Measurements from ENCODE around the gene G0S2.

G0S2 gene

DNA sequence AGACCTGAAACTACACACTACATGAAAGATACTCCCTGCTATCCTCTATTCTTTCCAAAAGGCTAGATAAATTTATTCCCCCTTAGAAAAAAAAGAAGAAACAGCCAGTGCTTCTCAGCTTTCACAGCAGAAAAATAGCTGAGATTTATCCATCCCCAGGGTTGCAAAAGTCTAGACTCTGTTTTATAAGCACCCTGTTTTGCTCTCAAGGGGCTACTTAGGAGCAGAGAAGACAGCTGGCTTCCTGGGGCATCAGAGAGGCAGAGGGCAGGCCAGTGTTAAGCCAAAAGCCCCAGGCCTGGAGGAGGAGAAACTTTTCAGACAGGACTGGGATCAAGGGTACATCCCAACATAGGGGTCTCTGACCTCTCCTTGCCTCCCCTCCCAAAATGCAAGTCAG is 26.9 kb upstream of the G0S2 start:
- DNase-seq (ENCODE audit: insufficient read length, low spot score) (no peak), FAIRE-seq (no peak)

DNA sequence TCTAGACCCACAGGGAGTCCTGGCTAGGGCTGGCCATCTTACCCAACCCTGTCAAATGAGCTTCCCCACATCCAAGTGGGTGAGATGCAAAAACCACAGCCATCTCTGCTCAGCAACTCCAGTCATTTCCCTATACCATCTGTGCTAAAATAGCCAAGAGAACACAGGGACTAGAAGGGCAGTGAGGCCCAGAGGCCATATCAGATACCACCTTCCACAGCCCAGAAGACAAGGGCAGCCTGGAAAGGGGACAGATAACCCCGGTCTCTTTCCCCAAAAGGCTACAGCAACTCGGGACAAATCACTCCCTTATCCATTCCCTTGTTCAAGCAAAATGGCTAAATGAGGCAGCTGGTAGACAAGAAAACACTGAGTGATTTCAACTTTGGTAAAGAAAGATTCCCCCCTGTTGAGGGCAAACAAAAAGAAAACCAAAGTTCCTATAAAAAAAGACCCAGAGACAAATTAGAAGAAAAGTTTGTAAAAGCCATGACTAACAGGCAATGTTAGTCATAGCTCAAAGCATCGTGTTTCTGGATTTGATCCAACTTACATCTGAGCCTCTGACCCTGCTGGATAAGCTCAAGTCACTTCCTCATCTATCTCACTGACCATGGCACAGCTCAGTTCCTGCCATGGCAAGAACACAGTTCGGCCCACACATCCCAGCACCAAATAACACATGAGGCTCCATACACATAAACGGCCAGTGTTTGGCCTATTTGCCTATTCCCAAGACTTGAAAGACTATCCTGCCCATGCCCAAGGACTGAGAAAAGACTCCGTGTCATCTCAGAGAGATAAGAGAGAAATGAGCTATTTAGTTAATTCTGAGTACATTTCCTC is 26.1 kb upstream of the G0S2 start:
- DNase-seq (ENCODE audit: insufficient read length, low spot score) = peak; percentile 66
- FAIRE-seq = peak; percentile 88

DNA sequence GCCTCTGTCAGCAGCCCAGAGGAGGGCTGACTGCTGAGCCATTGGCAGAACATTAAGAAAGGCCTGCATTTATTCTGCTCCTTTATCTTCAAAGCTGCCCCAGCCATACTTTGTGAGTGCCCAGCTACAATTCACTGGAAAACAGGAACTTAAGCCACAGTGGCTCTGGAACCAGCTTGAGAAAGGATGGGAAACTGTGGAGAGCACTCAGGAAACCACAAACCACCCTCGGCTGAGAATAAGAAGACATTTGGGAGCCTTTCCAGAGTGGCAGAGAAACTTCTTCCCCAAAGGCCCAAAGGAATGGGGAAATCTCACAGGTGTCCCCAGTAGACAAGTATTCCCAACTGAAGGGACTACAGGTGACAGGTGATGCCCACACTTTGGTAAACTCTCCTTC is 24.8 kb upstream of the G0S2 start:
- DNase-seq (ENCODE audit: insufficient read length, low spot score) = no peak
- FAIRE-seq = no peak

DNA sequence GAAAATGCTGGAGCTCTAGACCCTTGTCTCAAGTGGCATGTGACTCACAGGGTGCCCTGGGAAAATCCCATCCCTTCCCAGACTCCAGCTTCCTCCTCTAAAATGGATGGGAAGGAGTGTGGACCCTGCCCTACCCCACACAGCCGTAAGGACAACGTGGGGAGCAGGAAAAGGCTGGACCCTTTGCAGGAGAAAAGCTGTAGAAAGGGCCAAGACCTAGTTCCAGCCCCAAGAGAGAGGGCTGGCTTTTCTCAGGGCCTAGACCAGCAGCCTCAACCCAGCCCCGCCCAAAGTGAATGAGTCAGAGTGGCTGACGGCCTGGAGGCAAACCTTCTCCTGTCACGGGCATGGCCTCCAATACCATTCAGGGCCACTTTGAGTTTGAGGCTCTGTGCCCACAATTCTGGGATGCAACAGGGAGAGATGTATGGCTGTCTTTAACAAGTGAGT is 24.0 kb upstream of the G0S2 start:
- FAIRE-seq (peak; percentile 76), DNase-seq (ENCODE audit: insufficient read length, low spot score) (peak; percentile 74)

DNA sequence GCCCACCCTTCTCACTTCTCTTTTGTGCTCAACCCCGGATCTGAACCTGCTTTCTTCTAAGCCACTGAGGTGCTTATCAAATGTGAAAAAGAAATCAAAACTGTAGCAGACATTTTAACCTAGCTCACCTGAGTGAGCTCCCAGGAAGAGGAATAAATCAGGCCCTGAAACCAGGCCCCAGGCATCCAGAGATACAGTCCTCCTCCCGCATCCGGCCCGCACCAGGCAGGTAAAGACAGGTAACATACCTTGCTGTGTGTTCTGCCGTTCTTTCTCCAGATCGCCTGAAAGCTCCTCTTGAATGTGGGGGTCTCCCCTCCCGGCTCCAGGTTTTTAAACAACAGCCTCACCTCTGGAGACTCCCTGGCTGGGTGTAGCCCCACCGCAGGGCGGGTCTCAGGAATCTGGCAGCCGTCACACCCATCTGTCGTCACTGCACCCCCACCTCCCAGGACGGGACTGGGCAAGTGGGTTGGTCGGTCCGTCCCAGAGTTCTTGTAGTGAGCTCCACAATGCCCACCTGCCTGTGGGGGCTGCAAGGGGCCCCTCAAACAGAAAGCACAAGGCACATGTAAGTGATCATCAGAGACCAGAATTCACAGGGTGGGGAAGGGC is 23.0 kb upstream of the G0S2 start, which contains the start of gene LAMB3:
Gene LAMB3 (minus strand): TSS at position 305 of the 615 bp plus-strand sequence. CDS start 1,481 bp downstream, outside the sequence.
- DNase-seq (ENCODE audit: insufficient read length, low spot score) = no peak
- no peak for FAIRE-seq

DNA sequence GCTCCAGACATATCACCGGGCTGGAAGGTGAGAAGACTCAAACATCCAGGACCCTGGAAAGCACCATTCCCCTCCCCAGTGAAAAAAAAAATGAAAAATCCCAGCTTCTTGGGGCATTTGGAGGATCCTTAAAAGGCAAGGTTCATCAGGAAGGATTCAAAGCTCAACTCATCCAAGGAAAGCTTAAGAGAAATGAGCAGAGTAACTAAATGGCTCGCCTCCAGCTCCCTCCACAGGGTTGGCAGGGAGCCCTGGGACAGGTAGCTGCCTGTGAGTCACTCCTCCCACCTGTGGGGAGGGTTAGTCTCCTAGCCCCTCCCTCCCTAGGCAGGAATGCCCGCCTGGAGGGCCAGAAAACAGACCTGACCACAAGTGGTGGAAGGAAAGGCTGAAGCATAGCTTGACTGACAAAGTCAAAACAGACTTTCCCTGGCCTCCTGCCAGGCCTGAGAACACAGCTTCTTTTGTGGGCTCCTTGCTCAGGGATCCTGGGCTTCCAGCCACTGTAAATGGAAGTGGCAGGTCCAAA is 22.3 kb upstream of the G0S2 start:
- FAIRE-seq (no peak), DNase-seq (ENCODE audit: insufficient read length, low spot score) (peak; percentile 15)

DNA sequence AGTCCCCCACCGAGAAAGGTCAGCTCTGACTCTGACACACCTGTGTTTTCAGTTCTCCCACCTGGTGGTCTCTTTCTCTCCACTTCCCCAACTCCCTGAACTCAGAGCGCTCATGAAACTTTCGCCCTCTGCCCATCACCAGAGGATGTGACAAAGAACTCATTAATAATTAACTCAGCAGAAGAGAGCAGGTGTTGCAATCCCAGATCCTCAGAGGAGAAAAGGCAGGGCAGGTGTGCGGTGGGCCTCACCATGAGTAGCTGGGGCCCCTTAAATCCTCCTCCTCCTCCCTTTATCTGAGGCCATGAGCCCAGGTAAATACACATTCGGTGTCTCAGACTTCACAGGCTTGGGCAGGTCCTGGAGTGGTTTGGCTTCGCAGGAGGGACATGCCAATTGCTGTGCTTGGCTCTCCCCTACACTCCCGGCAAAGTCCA is 21.3 kb upstream of the G0S2 start:
- no peak for DNase-seq (ENCODE audit: insufficient read length, low spot score)

DNA sequence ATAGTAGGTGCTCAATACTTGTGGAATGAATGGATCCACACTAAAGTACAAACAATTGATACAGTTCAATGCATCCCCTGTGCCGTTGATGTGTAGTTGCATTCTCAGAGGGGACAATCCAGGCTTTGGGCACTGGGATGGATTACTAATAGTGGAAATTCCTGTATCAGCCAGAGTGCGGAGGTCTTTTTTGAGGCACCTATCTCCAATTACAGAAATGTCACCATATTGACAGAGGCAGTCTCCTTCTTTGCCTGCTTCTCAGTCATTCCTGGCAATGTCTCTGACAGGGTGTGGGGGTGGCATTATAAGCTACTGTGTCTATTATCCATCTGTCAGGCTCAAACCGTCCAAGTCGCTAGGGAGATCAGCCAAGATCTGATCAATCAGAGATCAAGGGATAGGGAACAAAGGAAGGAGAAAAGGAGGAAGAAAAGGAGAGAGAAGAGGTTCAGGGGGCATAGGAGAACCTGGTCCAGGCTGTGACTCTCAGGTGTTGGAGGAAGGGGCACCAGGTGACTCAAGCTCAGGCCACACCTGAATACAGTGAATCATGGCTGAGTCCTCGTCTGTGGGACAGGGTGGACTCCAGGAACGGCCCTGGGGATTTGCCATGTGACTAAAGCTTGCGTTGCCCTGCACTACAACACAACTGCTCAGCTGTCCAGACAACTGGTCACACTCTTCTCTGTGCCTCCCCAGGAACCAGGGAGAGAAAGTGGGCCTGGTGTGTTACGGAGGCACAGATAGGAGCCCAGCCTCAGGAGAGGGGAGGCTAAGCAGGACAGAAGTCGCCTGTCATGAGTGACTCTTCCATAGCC is 19.6 kb upstream of the G0S2 start:
- FAIRE-seq (no peak), DNase-seq (ENCODE audit: insufficient read length, low spot score) (no peak)

More for the DNA sequence above, 21.3 kb upstream of the G0S2 start:
- no peak for FAIRE-seq

DNA sequence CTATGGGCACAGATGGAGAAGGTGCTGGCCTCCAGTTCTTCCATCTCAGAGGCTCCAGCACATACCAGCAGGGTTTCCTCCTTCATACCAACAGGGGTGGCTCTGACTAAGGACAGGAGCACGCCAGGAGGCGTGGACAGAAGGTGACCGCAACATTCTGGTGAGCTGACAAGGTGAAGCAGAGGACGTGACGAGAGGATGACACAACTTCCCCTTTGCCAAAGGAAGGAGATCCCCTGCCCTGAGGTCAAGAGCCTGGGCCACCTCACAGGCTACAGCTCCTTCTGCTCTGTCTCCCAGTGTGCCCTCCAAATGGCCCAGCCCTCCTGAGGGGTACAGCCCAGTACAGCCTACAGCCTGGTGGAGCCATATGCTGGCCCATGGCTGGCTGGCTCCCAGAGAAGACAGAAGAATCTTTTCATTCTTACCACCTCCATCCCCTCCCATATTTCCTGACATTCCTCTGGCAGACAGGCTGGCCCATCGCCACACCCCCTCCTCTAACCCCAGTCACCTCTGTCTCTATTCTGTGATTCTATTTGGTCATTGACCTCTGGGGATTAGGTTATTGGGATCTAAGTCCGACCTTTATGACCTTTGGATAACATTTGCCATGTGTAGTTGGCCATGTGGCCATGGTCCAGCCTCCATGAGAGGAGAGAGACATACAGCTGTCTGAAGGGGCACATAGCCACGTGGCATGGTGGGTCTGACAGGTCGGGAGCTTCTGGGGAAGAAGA is 17.9 kb upstream of the G0S2 start:
- FAIRE-seq (peak; percentile 81), DNase-seq (ENCODE audit: insufficient read length, low spot score) (peak; percentile 57)

DNA sequence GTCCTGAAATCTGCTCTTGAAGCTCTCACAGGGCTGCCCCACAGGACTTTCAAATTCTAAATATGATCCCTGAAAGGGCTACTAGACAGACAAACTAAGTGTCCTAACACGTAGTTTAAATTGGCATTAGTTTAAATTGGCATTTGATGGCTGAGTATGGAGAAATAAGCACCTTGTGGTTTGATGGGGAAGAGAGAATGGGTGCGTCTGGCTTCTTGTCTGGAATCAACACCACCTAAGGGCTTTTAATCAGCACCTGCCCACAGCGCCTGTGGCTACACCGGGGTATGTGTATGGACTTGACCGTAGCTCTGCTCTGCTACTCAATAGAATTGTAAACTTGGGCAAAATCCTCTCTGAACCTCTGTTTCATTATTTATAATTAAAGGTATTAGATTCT is 17.3 kb upstream of the G0S2 start:
- DNase-seq (ENCODE audit: insufficient read length, low spot score) (no peak), FAIRE-seq (no peak)

DNA sequence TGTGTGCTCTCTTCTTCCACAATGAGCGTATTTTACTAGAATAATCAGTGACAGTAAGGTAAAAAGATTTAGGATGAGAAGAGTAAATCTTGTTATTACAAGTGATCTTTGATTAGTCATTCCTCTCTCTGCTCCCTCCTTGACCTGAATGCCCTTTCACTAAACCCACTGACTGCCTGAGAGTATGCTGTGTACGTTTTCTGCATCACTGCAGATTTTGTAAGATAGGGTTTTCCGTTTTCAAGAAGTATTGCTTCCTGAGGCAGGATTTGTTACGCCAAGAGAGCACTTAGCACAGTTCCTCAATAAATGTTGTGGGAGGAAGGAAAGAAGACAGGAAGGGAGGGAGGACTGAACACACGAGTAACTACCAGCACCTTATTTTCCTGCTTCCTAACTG is 15.3 kb upstream of the G0S2 start:
- FAIRE-seq = no peak

DNA sequence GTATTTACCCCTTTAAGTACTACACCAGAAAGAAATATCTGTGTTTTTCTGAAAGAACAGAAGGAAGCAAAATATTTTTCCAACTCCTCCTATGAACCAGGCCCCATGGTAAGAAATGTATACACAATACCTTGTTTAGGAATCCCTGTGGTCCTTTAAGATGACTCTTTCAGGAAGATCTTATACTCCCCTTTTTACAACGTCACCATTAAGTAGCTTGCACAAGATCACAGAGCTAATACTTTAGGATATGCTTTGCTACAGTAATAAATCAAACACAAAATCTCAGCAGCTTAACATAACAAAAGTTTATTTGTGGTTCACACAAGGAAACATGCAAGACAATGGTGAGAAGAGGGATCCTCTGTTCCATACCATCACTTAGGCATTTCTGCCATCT is 14.1 kb upstream of the G0S2 start:
- no peak for FAIRE-seq

More for the DNA sequence above, 15.3 kb upstream of the G0S2 start:
- DNase-seq (ENCODE audit: insufficient read length, low spot score) = no peak

DNA sequence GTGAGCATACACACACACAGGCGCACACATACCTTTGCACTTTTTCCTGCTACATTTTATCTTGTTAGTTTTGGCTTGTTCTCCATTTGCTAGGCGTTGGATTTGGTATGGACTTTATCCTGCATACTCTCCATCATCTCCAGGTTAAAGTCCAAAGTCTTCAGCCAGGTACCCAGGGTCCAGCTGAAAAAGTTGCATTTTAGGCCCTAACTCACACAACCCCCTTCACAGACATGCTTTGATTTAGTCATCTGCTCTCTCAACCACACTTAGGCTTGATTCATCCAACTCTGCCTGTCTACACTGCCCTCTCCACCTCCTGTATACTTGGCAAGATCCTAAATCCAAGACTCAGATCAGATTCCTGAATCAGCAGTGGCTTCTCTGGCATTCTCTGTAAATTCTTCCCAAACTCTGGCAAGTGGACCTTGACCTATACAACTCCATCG is 12.3 kb upstream of the G0S2 start:
- no peak for DNase-seq (ENCODE audit: insufficient read length, low spot score)
- FAIRE-seq = no peak

More for the DNA sequence above, 14.1 kb upstream of the G0S2 start:
- DNase-seq (ENCODE audit: insufficient read length, low spot score) = no peak

DNA sequence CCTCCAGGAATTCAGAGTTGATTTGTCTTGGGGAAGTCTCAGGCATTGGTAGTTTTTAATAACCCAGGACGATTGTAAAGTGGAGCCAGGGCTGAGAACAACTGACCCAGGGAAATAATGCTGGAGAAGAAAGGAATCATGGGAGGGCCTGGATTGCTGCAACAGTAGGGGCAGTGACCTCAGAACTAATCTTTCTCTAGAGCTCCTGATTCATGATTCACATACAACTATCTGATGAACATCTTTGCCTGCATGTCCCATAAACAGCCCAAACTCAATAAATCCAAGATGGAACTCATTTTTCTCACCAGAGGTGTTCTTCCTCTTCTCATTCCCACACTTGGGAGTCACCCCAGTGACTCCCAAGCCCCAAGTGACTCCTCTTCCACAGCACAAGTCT is 8.1 kb upstream of the G0S2 start:
- DNase-seq (ENCODE audit: insufficient read length, low spot score) (no peak), FAIRE-seq (no peak)

DNA sequence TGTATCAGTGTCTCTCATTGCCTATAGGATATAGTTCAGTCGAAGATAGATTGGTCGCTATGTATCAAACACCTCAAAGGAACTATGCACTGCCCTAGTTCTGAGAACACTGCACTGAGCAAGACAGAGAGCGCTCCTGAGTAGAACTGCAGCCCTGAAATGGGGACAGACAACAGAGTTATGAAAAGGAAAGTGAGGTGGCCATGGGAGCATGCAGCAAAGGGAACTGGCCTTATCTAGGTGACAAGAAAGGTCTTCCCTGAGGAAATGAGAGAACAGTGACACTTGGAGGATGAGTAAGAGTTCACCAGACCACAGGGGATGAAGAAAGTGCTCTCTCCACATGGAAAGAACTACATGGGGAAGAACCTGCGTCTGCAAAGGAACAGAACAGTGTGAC is 7.5 kb upstream of the G0S2 start:
- FAIRE-seq = no peak
- DNase-seq (ENCODE audit: insufficient read length, low spot score) = no peak

DNA sequence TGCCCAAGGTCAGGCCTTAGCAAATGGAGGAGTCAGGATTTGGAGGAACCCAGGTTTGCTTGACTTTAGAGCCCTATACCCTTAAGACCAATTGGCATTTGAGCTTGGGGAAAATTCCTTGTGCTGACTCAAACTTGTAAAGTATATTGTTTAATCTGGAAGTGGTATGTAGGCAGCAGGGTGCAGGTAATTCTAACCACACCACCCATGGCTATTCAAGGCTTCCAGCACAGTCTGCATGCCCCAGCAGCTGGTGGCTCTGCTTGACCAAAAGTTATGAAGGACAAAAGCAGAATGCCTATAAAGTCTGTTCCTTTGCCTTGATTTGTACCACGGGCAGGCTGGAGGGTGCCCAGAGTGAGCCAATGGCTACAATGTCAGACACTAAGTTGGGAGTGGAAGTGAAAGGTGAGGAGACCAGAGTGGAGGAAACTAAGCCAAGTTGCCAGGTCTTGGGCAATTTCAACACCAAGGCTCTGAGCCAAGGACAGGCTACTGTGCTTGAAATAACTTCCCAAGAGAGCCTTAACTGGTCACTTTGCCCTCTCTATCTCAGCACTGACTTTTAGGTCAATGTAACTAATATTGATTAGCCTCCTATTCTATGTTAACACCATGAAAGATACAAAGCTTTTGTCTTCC is 4.7 kb upstream of the G0S2 start:
- FAIRE-seq (no peak), DNase-seq (ENCODE audit: insufficient read length, low spot score) (no peak)

DNA sequence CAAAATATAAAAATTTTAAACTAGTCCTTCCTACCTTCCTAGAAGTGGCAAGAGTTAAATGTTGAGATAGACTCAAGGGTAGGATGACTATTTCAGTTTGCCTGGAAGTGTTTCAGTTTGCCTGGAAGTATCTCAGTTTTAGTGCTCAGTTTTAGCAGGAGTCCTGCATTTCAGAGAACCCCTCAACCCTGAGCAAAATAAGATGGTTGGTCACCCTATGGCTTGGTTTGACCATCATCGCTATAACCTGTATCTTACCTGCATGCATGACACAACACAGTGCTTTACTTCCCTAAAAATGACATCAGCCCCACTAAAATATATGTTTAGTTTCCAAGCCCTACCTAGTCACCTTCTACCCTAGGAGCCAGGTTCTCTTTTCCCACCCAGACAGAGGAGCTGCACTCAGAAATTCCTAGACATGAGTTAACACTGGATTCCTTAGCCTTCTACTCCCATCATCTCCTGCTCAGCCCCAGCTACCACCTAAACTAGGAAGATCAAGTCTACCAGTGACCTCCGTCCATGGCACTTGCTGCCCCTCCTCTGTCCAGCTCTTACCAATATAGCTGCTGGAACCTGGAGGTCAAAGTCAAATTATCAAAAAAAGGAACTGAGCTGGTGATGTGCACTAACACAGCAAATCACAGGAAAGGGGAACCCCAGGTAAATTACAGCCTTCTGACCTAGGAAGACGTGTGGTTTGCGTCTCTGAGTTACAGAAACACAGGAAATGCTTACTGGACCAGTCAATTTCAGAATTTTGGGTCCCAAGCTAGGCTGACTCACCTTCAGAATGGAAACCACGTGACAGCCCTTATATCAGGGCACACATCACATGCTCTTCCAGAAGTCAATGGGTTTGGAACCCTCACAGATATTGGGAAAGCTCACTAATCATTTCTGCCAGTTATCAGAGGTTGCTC is 2.2 kb upstream of the G0S2 start:
- DNase-seq (ENCODE audit: insufficient read length, low spot score) (no peak), FAIRE-seq (no peak)

DNA sequence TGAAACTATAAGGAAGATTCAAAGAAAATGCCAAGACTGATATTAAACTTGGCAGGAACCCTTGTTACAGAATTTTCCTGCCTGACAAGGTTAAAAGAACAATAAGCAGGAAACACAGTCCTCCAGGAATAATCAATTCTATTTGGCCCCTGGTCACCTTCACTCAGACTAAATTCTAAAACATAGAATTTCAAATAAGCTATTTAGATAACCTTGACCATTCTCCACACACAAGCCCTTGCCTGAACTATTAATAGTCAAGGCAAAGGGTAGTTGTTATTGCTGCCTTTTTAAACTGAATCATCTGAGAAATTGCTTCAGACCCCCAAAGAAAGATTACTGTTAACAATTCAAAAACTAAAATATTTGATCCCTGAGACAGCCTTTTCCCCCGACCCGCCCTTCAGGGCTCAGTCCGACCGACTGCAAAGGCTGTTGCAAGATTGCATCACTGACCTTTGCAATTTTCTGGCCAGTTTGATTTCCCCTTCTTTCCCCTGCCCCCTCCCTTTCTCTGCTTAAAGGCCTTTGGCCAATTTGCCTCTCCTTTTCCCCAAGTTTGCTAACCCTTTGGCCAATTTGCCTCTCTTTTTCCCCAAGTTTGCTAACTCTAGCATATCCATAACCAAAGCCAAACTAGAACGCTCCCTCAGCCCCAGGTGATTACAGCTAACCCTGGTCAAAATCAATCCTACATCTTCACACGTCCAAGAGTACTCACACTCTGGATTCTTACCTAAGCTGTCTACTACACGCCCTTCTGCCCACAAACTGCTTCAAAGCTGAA is 1.4 kb upstream of the G0S2 start:
- DNase-seq (ENCODE audit: insufficient read length, low spot score) (no peak), FAIRE-seq (no peak)
